Measurements from ENCODE around the gene CCDC69.
"Not testable (repeated sequence)": the region's sequence is repeated elsewhere in the genome, so short reads cannot be mapped to it uniquely, and the experiment has no call there.

CCDC69 gene

DNA sequence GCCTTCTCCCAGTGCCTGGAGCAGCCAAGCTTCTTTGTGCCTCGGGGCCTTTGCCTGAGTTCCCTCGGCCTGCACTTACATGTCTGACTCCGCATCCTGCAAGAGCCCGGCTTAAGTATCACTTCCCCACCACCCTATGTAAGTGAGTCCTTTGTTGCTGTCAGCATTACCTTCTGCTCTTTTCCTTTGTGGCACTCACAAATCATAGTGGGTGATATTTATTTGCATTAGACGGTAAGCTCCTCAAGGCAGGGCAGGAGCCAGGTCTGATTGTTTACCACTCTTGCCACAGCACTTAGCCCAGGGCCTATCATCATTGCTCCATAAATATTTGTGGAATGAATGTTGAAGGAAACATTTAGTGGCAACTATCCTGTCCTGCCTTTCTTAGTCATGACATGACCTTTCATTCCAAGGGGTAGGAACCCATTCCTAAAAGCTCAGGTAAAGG is 33.9 kb upstream of the CCDC69 start:
- Histone ChIP-seq H3K4me3 (ENCODE audit: low read depth in 1 of 5, low read length in 5 of 5) (no peak overlapping the region), H3K27ac (ENCODE audit: low read depth, low read length) (no peak overlapping the region), H3K9ac (ENCODE audit: low read length in 5 of 5) (no peak overlapping the region), H3K27me3 (ENCODE audit: control insufficient read depth in 5 of 5, insufficient read depth in 4 of 5, low read length in 5 of 5) (no peaks in the 10 kb centered on the region), H3K4me1 (ENCODE audit: control insufficient read depth in 5 of 5, insufficient read depth in 5 of 5, low read length in 5 of 5) (peaks cover 9 to 45% (median 23%) of the 10 kb centered on the region in 5 donors), H3K36me3 (ENCODE audit: control insufficient read depth in 5 of 5, insufficient read depth in 5 of 5, low read length in 5 of 5) (peaks cover 3 to 13% (median 8%) of the 10 kb centered on the region in 5 donors), H3K9me3 (ENCODE audit: control insufficient read depth in 5 of 5, low read length in 5 of 5) (no peaks in the 10 kb centered on the region)

GRCh38 chr5:151255621-151256286 is 31.9 kb upstream of the CCDC69 start:
- Histone ChIP-seq H3K36me3 (ENCODE audit: control insufficient read depth in 5 of 5, insufficient read depth in 5 of 5, low read length in 5 of 5) (peaks cover 3 to 6% (median 3%) of the 10 kb centered on the region in 5 donors), H3K9ac (ENCODE audit: low read length in 5 of 5) (no peak overlapping the region), H3K27ac (ENCODE audit: low read depth, low read length) (no peak overlapping the region), H3K4me3 (ENCODE audit: low read depth in 1 of 5, low read length in 5 of 5) (no peak overlapping the region), H3K4me1 (ENCODE audit: control insufficient read depth in 5 of 5, insufficient read depth in 5 of 5, low read length in 5 of 5) (peaks cover 9 to 52% (median 30%) of the 10 kb centered on the region in 5 donors), H3K27me3 (ENCODE audit: control insufficient read depth in 5 of 5, insufficient read depth in 4 of 5, low read length in 5 of 5) (no peaks in the 10 kb centered on the region), H3K9me3 (ENCODE audit: control insufficient read depth in 5 of 5, low read length in 5 of 5) (no peaks in the 10 kb centered on the region)

GRCh38 chr5:151254990-151255389 is 31.1 kb upstream of the CCDC69 start:
- H3K4me3 ChIP-seq (ENCODE audit: low read depth in 1 of 5, low read length in 5 of 5); H3K9me3 ChIP-seq (ENCODE audit: control insufficient read depth in 5 of 5, low read length in 5 of 5); H3K9ac ChIP-seq (ENCODE audit: low read length in 5 of 5); H3K36me3 ChIP-seq (ENCODE audit: control insufficient read depth in 5 of 5, insufficient read depth in 5 of 5, low read length in 5 of 5); H3K27me3 ChIP-seq (ENCODE audit: control insufficient read depth in 5 of 5, insufficient read depth in 4 of 5, low read length in 5 of 5); H3K27ac ChIP-seq (ENCODE audit: low read depth, low read length): not testable (repeated sequence)
- peaks cover 9 to 52% (median 30%) of the 10 kb centered on the region in 5 donors for H3K4me1 ChIP-seq (ENCODE audit: control insufficient read depth in 5 of 5, insufficient read depth in 5 of 5, low read length in 5 of 5)

- Histone ChIP-seq H3K4me3 (ENCODE audit: low read depth in 1 of 5, low read length in 5 of 5) (peak overlapping the region in 3 of 5 donors; percentile 6 to 96 (median 93)), H3K9ac (ENCODE audit: low read length in 5 of 5) (no peak overlapping the region), H3K9me3 (ENCODE audit: control insufficient read depth in 5 of 5, low read length in 5 of 5) (no peaks in the 10 kb centered on the region), H3K4me1 (ENCODE audit: control insufficient read depth in 5 of 5, insufficient read depth in 5 of 5, low read length in 5 of 5) (peaks cover 9 to 52% (median 30%) of the 10 kb centered on the region in 5 donors), H3K27ac (ENCODE audit: low read depth, low read length) (no peak overlapping the region), H3K27me3 (ENCODE audit: control insufficient read depth in 5 of 5, insufficient read depth in 4 of 5, low read length in 5 of 5) (no peaks in the 10 kb centered on the region), H3K36me3 (ENCODE audit: control insufficient read depth in 5 of 5, insufficient read depth in 5 of 5, low read length in 5 of 5) (no peaks in the 10 kb centered on the region)
Measured at GRCh38 chr5:151254556-151254955, 30.7 kb upstream of the CCDC69 start.

DNA sequence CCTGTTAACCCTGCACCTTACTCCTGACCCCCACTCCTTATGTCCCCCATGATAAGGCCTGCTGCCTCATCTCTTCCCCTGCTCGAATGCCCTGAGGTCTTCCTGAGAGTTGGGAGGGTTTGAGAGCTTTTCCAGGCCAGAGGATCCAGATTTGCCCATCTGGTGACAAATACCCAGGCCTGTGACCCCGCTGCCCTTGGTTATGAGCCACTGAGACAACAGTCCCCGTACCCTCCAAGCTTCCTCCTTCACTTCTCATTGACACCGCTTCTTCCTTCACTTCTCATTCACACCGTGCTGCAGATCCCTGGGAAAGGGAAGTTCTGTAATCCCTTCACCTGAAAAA is 29.7 kb upstream of the CCDC69 start:
- Histone ChIP-seq H3K36me3 (ENCODE audit: control insufficient read depth in 5 of 5, insufficient read depth in 5 of 5, low read length in 5 of 5) (no peaks in the 10 kb centered on the region), H3K4me3 (ENCODE audit: low read depth in 1 of 5, low read length in 5 of 5) (peak overlapping the region; percentile 79 to 96 (median 89)), H3K4me1 (ENCODE audit: control insufficient read depth in 5 of 5, insufficient read depth in 5 of 5, low read length in 5 of 5) (peaks cover 9 to 52% (median 30%) of the 10 kb centered on the region in 5 donors), H3K27ac (ENCODE audit: low read depth, low read length) (no peak overlapping the region), H3K9ac (ENCODE audit: low read length in 5 of 5) (peak overlapping the region; percentile 48 to 88 (median 83)), H3K9me3 (ENCODE audit: control insufficient read depth in 5 of 5, low read length in 5 of 5) (no peaks in the 10 kb centered on the region), H3K27me3 (ENCODE audit: control insufficient read depth in 5 of 5, insufficient read depth in 4 of 5, low read length in 5 of 5) (no peaks in the 10 kb centered on the region)

- Histone ChIP-seq H3K27me3 (ENCODE audit: control insufficient read depth in 5 of 5, insufficient read depth in 4 of 5, low read length in 5 of 5) (no peaks in the 10 kb centered on the region), H3K4me1 (ENCODE audit: control insufficient read depth in 5 of 5, insufficient read depth in 5 of 5, low read length in 5 of 5) (peaks cover 9 to 49% (median 27%) of the 10 kb centered on the region in 5 donors), H3K4me3 (ENCODE audit: low read depth in 1 of 5, low read length in 5 of 5) (peak within 1 kb of the TSS; percentile 79 to 96 (median 89)), H3K9me3 (ENCODE audit: control insufficient read depth in 5 of 5, low read length in 5 of 5) (no peaks in the 10 kb centered on the region), H3K9ac (ENCODE audit: low read length in 5 of 5) (peak within 1 kb of the TSS; percentile 48 to 88 (median 83)), H3K36me3 (ENCODE audit: control insufficient read depth in 5 of 5, insufficient read depth in 5 of 5, low read length in 5 of 5) (no peaks in the 10 kb centered on the region), H3K27ac (ENCODE audit: low read depth, low read length) (peak within 1 kb of the TSS; percentile 50)
Measured at GRCh38 chr5:151252762-151253604, 29.1 kb upstream of the CCDC69 start, which contains the start of gene GM2A. TSS of gene GM2A (plus strand) at chr5:151253185. CDS start at chr5:151253217, 32 bp downstream.

DNA sequence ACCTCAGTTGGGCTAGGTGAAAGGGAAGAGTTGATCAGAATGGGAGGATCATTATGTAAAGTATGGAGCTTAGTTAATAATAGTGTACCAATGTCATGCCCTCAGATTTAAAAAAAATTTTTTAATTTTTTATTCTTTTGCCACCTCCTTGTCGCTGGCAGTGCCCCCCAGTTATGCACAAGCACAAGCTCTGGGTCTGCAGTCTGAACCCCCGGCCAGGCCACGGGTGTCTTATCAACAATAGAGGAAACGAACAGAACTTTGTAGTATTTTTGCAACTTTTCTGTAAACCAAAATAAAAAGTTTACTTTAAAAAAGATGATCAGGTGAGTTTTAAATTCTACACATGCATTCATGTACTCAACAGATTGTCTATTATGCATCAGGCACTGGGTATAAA is 27.7 kb upstream of the CCDC69 start:
- Histone ChIP-seq H3K36me3 (ENCODE audit: control insufficient read depth in 5 of 5, insufficient read depth in 5 of 5, low read length in 5 of 5) (no peaks in the 10 kb centered on the region), H3K4me3 (ENCODE audit: low read depth in 1 of 5, low read length in 5 of 5) (no peak overlapping the region), H3K9me3 (ENCODE audit: control insufficient read depth in 5 of 5, low read length in 5 of 5) (no peaks in the 10 kb centered on the region), H3K27me3 (ENCODE audit: control insufficient read depth in 5 of 5, insufficient read depth in 4 of 5, low read length in 5 of 5) (no peaks in the 10 kb centered on the region), H3K4me1 (ENCODE audit: control insufficient read depth in 5 of 5, insufficient read depth in 5 of 5, low read length in 5 of 5) (peaks cover 9 to 36% (median 24%) of the 10 kb centered on the region in 5 donors), H3K9ac (ENCODE audit: low read length in 5 of 5) (no peak overlapping the region), H3K27ac (ENCODE audit: low read depth, low read length) (no peak overlapping the region)

- no peaks in the 10 kb centered on the region for H3K36me3 ChIP-seq (ENCODE audit: control insufficient read depth in 5 of 5, insufficient read depth in 5 of 5, low read length in 5 of 5)
- no peaks in the 10 kb centered on the region for H3K27me3 ChIP-seq (ENCODE audit: control insufficient read depth in 5 of 5, insufficient read depth in 4 of 5, low read length in 5 of 5)
- no peak overlapping the region for H3K4me3 ChIP-seq (ENCODE audit: low read depth in 1 of 5, low read length in 5 of 5)
- H3K9me3 ChIP-seq (ENCODE audit: control insufficient read depth in 5 of 5, low read length in 5 of 5), result no peaks in the 10 kb centered on the region
- H3K27ac ChIP-seq (ENCODE audit: low read depth, low read length), result no peak overlapping the region
- peaks cover 9 to 35% (median 24%) of the 10 kb centered on the region in 5 donors for H3K4me1 ChIP-seq (ENCODE audit: control insufficient read depth in 5 of 5, insufficient read depth in 5 of 5, low read length in 5 of 5)
- H3K9ac ChIP-seq (ENCODE audit: low read length in 5 of 5), result no peak overlapping the region
Measured at GRCh38 chr5:151251001-151251551, 27.2 kb upstream of the CCDC69 start.

GRCh38 chr5:151250346-151251000 is 26.6 kb upstream of the CCDC69 start:
- no peaks in the 10 kb centered on the region for H3K27me3 ChIP-seq (ENCODE audit: control insufficient read depth in 5 of 5, insufficient read depth in 4 of 5, low read length in 5 of 5)
- H3K36me3 ChIP-seq (ENCODE audit: control insufficient read depth in 5 of 5, insufficient read depth in 5 of 5, low read length in 5 of 5), result no peaks in the 10 kb centered on the region
- H3K4me3 ChIP-seq (ENCODE audit: low read depth in 1 of 5, low read length in 5 of 5), result no peak overlapping the region
- H3K4me1 ChIP-seq (ENCODE audit: control insufficient read depth in 5 of 5, insufficient read depth in 5 of 5, low read length in 5 of 5), result peaks cover 9 to 29% (median 24%) of the 10 kb centered on the region in 5 donors
- no peak overlapping the region for H3K27ac ChIP-seq (ENCODE audit: low read depth, low read length)
- H3K9me3 ChIP-seq (ENCODE audit: control insufficient read depth in 5 of 5, low read length in 5 of 5), result no peaks in the 10 kb centered on the region
- no peak overlapping the region for H3K9ac ChIP-seq (ENCODE audit: low read length in 5 of 5)
